Renal cortical epithelial cell (primary cell): ENCODE data around the gene RAN. TPM values are rescaled to one million over a fixed set of nuclear protein-coding genes. Genes with fewer than 3 reads are reported as not detected.
"Not testable (repeated sequence)": the region's sequence is repeated elsewhere in the genome, so short reads cannot be mapped to it uniquely, and the experiment has no call there.

Source experiments
- DNase-seq: peaks from one replicate; pipeline ENCODE4 v3.0.0-alpha.2; 2011; ENCODE audit warnings: low read depth
- total RNA-seq: library from RNA; depleted of rRNA; stranded (reverse); fragments of >200 nt; gene quantifications from 2 replicates; pipeline ENCODE4 v1.2.3, GENCODE V29; 2014

RAN gene
- total RNA-seq, 1 donor from 2014 or later, result 765 TPM

DNA sequence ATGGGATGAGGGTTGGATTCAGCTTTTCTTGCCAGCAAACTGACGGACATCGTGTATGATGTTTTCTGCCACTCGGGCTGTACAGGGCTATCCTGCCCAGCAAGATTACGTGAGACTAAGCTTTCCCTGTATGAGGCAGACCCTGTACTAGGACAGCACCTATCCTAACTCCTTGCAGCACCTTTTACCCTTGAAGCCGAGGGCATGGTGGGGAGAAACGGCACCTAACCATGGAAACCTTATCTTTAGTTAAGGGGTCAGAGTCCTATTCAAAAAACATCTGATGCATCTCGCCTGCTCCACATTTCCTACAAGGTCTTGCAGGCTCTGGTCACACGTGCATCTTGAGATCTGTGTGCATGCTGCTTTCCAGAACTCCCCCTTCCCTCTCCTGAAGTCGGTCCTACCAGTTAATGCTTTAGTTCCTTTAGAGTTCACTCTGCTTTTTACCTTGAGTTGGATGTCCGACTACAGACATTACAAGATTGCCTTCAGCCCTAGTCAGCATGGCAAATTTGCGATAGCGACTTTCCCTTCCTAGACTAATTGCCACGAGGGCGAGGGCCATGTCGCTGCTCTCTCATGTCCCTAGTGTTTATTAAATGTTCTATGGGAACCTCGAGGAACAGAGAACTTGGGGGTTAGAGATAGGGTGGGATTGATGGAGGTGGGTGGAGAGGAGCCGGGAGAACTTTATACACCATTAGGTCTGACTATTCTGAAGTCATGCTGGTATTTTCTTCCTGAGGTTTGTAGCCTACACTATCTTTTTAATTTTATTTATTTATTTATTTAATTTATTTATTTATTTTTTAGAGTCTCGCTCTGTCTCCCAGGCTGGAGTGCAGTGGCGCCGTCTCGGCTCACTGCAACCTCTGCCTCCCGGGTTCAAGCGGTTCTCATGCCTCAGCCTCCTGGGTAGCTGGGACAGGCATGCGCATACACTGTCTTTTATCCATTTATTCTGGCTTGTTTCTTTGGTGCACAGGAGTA is 6.6 kb downstream of the RAN start:
- no peak for DNase-seq

DNA sequence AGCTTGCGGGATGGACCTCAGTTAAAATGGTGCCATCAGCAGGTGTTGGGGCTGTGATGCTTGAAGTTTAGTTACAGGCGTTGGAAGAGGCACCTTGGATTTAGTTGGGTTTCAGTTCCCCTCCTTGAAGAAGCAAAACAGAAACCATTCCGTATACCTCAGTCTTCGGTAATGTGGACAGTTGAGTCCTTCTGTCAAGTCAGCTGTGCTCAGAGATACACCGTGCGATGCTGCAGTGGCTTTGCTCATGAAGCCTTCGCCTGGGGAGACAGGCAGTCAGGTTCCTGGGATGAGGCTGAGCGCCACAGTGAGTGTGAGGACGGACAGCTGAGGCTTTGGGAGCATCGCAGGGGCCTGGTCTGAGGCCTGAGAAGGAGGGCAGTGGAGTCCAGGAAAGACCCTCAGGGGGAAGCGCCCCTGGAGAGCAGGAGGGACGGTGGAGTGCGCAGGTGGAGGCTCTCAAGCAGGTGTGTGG is 7.4 kb downstream of the RAN start:
- DNase-seq, result no peak

DNA sequence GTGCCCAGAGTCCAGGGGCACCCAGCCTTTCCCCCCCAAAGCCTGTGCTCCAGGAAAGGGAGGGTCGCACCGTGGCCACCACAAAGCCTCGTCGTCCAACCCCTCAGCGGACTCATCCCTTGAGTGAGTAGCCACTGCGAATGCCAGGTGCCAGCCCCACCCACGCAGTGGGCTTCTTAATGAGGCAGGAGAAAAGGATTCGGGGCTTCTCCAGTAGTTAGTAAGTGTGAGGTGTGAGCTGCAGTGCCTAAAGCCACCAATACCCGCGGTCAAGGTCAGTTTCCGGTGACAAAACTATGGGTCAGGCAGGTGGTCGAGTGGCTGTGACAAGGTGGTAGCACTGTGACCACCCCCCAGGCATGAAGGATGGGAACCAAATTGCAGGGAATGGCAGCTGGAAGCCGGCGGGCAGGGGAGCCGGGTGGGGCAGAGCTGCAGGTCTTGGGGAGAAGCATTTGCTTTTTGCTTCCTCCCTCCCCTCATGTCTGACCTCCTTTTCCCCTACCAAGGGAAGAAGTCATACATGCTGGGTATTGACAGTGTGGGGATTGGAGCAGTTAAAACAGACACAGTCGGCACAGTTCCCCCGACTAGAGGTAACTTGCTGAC is 8.0 kb downstream of the RAN start:
- no peak for DNase-seq

DNA sequence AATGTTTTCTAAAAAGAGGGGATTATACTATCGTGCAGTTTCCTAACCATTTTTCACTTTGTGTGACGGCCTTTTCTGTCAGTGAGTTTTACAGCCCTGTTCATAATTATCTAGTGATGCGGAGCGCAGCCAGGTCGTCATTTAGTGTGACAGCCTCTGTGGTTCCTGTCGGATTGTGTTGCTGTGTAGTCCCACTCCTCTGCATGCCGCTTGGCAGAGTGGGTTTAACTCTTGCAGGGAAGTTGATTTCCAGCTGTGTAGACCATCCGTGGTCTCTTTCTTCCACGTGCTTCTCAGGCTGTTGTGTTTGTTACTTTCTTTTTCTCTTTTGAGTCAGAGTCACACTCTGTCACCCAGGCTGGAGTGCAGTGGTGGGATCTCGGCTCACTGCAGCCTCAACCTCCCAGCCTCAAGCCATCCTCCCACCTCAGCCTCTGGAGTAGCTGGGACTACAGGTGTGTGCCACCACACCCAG is 8.6 kb downstream of the RAN start:
- no peak for DNase-seq

DNA sequence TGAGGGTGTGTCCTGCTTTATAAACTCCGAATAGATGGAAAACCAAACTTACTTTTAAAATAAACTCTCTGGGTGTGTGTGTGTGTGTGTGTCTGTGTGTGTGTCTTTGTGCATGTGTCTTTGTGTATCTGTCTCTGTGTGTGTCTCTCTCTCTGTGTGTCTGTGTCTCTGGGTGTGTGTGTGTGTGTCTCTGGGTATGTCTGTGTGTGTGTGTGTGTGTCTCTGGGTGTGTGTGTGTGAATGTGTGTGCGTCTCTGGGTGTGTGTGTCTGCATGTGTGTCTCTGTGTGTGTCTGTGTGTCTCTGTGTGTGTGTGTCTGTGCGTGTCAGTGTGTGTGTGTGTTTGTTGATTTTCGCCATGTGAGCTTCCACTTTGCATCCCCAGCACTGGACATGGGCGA is 9.2 kb downstream of the RAN start:
- no peak for DNase-seq

DNA sequence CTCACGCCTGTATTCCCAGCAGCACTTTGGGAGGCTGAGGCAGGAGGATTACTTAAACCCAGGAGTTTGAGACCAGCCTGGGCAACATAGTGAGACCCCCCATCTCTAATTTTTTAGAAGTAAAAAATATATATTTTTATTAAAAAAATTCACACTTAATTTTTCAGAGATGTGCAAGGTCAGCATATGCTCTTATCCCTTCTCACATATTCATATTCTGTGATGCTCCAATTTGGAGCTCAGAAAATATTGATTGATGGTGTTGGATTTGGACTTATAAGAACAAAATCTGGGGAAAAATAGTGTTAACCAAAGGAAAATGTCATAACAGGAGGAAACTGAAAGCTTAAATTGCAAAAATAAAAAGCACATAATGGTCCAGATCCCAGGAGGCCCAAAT is 9.7 kb downstream of the RAN start:
- DNase-seq, result no peak

DNA sequence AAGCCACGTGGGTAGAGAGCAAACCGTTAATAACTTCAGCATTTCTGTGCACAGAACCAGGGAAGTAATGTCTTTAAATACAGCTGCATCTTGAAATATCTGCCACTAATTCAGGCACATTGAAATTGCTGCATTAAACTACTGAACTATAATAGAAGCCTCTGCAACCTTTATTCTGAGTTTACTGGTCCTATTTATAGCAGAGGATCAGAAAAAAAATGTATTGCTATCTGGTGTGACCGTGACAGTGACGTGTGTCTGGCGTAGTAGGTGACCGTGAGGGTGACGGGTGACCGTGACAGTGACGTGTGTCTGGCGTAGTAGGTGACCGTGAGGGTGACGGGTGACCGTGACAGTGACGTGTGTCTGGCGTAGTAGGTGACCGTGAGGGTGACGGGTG is 15.3 kb downstream of the RAN start:
- not testable (repeated sequence) for DNase-seq

DNA sequence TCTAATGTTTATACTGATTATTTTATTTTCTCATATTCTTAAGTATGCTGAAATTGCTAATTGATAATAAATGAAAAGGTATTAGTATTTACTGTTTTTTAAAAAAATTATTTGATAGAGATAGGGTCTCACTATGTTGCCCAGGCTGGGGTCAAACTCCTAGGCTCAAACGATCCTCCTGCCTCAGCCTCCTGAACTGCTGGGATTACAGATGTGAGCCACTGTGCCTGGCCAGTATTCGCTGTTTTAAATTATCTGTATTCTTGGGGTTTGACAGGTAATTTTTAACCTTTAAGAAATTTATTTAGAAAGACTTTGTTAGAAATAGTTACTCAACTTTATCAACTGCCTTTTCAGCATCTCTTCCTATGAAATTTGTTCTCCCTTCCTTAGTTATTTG is 32.2 kb downstream of the RAN start:
- no peak for DNase-seq

DNA sequence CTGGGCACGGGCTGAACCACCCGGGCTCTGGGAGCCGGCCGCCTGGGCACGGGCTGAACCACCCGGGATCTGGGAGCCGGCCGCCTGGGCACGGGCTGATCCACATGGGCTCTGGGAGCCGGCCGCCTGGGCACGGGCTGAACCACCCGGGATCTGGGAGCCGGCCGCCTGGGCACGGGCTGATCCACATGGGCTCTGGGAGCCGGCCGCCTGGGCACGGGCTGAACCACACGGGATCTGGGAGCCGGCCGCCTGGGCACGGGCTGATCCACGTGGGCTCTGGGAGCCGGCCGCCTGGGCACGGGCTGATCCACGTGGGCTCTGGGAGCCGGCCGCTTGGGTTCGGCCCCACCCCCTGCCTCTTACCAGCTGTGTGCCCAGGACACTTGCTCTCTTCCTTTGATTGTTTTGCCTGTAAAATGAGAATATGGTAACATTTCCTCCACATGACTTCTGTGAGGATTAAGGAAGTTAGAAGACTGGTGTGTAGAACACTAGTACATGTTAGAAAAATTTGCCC is 33.1 kb downstream of the RAN start:
- DNase-seq, result not testable (repeated sequence)

DNA sequence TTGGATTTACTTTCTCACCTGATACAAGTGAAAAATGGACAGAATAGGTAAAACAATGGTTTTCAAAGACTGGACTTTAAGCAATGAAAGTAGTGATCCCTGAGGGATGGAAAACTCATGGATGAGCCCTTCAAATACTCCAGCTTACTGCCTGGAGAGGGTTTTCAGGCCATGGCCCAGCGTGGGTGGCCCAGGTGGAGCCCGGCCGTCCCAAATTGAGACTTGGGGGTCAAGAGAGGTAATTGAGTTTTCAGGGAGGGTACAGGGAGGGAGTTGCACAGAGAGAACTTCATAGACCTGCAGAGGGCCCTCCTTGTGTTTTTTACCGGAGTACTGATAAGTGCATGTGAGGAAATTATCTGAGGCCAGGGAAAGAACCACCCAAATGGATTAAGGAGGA is 37.2 kb downstream of the RAN start:
- DNase-seq, result no peak

DNA sequence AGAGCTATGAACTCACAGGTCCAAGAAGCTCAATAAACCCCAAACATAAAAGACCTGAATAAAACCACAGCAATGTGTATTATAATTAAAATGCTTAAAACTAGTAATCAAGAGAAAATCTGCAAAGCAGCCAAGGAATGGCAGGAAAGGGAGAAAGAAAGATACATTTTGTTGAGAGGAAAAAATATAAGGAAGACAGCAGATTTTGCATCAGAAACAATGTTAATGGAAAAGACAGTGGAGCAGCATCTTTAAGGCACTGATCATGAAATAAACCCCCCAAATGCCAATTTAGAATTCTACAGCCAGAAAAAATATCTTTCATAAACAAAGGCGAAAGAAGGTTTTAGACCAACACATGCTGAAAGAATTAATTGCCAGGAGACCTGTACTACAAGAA is 39.3 kb downstream of the RAN start:
- DNase-seq, result no peak

DNA sequence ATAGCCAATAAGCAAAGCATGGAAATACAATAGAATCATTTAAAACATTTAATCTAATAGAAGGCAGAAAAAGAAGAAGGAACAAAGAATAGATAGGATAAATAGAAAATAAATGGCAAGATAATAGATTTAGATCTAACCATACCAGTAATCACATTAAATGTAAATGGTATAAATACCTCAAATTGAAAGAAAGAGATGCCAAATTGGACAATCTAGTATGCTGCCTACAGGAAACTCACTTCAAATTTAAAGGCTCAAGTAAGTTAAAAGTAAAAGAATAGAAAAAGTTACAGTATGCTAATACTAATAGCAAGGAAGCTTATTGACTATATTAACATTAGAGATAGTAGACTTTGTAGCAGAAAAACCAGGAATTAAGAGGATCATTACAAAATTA is 40.1 kb downstream of the RAN start:
- no peak for DNase-seq

DNA sequence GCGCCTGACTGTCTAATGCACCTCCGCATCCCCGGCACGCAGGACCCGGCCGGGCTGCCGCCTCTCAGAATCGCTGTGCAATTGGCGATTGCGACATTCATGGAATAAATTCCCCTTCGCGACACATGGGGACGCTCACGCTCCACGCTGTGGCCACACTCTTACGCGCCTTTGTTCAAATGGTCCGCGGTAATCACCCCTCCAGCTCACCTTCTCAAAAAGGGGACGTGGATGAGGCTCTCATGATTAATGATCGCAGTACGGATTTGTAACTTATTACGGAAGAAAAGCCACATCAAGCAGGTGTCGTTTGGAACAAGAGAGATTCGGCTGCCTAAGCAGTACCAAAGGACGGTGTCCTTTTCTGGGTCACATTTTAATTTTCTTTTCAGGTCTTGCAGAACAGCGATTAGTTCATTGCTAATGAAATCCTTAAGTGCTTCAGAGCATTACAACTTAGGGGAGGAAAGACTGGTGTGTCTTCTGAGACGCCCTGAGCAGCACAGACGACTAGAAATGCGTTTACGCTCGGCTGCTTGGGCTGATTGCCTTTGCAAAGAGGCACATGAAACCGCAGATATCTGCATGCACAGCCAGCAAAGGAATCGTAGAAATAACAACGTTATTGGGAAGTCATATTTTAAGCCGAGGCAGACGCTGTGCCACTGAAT is 44.5 kb downstream of the RAN start:
- DNase-seq, result peak; percentile 41

DNA sequence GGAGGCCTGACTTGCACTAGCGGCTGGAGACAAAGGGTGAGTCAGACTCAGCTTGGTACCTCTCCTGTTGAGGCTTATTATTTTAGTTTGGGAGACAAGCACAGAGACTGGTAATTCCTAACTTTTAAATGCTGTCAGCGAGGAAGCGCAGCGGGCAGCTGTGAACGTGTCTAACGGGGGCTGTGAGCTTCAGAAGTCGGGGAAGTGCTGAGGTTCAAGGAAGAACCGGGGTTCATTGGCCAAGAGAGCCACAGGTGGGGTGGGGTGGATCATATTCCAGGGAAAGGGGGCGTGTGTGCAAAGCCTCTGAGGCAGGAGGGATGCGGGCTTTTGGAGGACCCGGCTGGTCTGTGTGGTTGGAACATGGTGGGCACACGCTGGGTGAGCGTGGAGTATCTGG is 45.7 kb downstream of the RAN start:
- no peak for DNase-seq

DNA sequence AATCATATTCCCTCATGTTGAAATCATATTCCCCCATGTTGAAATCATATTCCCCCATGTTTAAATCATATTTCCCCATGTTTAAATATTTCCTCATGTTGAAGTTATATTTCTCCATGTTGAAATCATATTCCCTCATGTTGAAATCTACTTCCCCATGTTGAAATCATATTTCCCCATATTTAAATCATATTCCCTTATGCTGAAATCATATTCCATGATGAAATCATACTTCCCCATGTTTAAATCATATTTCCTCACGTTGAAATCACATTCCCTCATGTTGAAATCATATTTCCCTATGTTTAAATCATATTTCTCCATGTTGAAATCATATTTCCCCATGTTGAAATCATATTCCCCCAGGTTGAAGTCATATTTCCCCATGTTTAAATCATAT is 47.2 kb downstream of the RAN start:
- no peak for DNase-seq

DNA sequence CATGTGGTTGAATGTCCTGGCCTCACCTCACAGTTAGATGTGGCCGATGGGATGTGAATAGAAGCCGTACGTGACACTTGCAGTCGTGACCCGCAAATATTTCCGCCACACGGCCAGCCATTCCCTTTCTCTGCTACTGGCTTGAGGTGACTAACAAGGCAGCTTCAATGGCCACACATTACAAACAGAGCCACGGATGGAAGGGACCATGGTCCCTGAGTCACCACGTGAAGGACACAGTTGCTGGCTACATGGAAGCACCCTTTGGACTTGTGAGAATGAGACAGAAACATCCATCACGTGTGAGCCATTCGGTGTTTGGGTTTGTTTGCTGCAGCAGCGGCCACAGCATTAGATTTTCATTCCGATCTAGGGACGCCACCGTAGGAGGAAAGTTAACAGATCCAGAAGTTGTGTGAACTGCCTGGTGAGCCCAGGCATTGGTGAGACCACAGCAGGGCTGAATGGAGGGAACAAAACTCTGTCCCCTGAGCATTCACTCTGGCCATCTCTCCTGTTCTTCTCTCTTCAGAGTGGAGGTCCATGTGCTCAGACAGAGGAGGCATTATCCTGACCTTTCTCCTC is 48.3 kb downstream of the RAN start:
- no peak for DNase-seq

DNA sequence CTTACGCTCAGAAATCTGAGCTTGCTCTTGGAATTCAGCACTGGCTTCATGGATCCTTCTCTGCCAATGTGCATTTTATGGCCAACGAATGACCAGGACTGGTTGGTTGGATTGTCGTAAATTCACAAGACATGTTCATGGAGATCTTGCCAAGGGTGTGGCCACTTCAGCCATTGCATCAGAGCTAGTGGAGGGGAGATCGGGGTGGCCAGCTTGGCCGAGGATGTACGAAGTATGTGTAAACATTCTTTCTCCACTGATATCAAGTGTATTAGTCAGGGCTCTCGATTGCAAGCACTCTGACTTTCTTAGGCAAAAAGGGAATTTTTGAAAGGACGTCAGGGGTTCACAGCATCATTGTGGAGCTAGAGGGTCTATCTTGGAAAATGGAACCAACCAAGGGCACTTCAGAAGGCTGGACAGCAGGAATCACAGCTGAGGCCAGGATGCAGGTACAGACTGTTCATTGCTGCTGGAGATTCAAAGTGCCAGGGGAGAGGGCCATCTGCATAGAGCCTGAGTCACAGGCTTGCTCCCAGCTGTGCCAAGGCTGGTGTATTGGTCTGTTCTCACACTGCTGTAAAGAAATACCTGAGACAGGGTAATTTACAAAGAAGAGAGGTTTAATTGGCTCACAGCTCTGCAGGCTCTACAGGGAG is 49.0 kb downstream of the RAN start:
- DNase-seq, result no peak

DNA sequence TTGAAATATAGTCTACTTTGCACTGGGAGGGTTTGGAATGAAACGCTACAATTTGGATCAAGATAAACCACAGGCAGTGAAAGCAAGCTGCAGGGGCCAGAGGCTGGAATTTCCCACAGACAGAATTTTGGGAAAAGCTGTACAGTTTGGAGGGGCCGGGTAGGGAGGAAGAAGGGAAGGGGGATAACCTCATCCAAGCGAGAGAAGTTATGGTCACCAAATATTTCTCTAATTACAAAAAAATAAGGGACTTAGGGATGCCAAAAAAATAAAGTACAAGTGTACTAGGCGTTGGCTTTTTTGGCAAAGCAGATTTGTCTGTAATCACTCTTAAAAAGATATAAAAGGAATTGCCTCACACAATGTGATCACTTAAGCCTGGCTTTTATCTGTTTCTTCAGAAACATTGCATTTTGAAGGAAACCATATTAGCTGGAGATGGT is 50.7 kb downstream of the RAN start:
- no peak for DNase-seq

DNA sequence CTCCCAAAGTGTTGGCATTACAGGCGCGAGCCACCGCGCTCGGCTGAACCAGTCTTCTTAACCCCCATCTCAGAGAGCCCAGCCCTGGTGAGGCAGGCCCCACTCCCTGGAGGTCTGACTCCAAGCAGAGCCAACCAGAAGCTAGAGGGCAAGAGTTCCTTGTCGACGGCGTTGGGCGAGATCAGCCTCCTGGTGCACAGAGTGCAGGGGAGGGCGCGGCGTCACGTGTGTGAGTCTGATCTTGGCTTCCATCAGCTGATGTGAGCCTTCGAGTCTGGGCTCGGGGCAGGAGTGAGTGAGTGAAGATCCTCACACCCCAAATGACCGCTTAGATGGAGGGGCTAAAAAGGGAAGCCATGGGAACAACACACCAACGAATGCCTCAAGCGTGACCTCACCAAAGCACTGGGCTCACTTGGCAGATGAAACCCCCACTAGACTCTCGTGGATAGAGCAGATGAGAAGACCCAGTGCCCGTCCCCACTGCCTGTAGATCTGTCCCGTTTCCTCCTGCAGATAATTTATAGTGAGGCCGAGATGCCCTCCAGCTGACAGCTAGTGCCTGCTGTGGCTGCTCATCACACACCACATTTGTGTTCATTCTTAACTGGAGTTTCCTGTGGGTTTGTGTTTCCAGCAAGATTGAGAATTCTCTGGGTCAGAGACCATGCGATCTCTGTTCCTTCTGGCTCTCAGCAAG is 53.2 kb downstream of the RAN start:
- no peak for DNase-seq

DNA sequence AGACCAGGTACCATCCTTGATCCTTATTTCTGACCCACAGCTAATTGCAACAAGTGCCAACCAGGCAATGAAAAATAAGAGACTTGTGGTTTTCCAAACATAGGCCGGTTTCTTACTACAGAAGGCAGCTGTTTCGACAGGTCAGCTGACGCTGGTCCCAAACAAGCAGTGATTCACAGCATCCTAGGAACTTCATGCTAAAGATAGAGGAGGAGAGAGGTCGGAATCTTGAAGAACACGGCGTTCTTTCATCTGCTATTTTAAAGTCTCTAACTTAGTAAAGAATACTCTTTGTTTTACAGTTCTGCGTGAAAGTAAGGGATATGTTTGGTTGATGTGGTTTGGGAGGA is 53.8 kb downstream of the RAN start:
- DNase-seq, result no peak
